ENCODE results near the gene SPAG7.
"Not testable (repeated sequence)": the region's sequence is repeated elsewhere in the genome, so short reads cannot be mapped to it uniquely, and the experiment has no call there.

Gene SPAG7

DNA sequence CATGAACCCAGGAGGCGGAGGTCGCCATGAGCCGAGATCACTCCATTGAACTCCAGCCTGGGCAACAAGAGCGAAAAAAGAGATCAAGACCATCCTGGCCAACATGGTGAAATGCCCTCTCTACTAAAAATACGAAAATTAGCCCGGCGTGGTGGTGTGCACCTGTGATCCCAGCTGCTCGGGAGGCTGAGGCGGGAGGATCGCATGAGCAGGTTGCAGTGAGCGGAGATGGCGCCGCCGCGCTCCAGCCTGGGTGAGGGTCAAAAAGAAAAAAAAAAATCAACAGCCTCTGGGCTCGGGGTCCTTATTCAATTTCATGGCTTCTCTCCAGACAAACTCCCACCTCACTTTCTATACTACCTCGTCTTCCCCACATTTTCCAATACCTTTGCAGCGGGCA is 38.7 kb downstream of the SPAG7 start:
- Histone ChIP-seq H2AFZ (ENCODE audit: low read length) (no peak overlapping the region), H3K9ac (ENCODE audit: low read depth, low read length, poor library complexity) (no peak overlapping the region), H3K14ac (ENCODE audit: low read length) (no peak overlapping the region), H3K27me3 (ENCODE audit: control insufficient read depth in 3 of 3, insufficient read depth in 3 of 3, low read depth in 1 of 3, low read length in 3 of 3) (no peaks in the 10 kb centered on the region), H2BK15ac (ENCODE audit: low read length) (no peak overlapping the region), H4K91ac (ENCODE audit: low read depth, low read length, poor library complexity) (no peak overlapping the region), H2BK5ac (ENCODE audit: low read length) (no peak overlapping the region), H2BK12ac (ENCODE audit: low read length) (no peak overlapping the region), H3K9me3 (replicated peaks in 1 of 2; ENCODE audit: control insufficient read depth in 2 of 2, insufficient read depth in 1 of 2, low read depth in 1 of 2, low read length in 2 of 2) (no peaks in the 10 kb centered on the region), H3K23ac (ENCODE audit: low read depth, low read length, poor library complexity) (no peak overlapping the region), H3K4ac (ENCODE audit: low read length) (no peak overlapping the region), H3K36me3 (replicated peaks in 1 of 2; ENCODE audit: control insufficient read depth in 2 of 2, insufficient read depth in 2 of 2, low read length in 2 of 2) (no peaks in the 10 kb centered on the region), H3K4me2 (ENCODE audit: insufficient read depth, low read length, poor library complexity, severe bottlenecking) (no peak overlapping the region), H4K8ac (ENCODE audit: low read depth, low read length) (no peak overlapping the region), H3K79me1 (ENCODE audit: low read depth, low read length) (no peaks in the 10 kb centered on the region), H2BK120ac (ENCODE audit: low read depth, low read length) (no peak overlapping the region), H3K4me3 (ENCODE audit: low read length in 2 of 2) (no peak overlapping the region), H2AK5ac (ENCODE audit: low read depth, low read length) (no peak overlapping the region), H3K4me1 (ENCODE audit: control insufficient read depth in 2 of 2, insufficient read depth in 1 of 2, low read depth in 1 of 2, low read length in 2 of 2) (no peaks in the 10 kb centered on the region), H3K18ac (ENCODE audit: low read length) (no peak overlapping the region), H3K27ac (replicated peaks; ENCODE audit: low read length) (no peak overlapping the region)
- WGBS, 2 donors (ENCODE audit: extremely low coverage in 2 of 2, insufficient read length in 2 of 2, insufficient replicate concordance in 1 of 2), result 100% methylated on average over 1 of the region's 18 CpGs; no CpG with 5 or more reads in 1 of the 2 donors
- no peak for DNase-seq (ENCODE audit: low spot score)

DNA sequence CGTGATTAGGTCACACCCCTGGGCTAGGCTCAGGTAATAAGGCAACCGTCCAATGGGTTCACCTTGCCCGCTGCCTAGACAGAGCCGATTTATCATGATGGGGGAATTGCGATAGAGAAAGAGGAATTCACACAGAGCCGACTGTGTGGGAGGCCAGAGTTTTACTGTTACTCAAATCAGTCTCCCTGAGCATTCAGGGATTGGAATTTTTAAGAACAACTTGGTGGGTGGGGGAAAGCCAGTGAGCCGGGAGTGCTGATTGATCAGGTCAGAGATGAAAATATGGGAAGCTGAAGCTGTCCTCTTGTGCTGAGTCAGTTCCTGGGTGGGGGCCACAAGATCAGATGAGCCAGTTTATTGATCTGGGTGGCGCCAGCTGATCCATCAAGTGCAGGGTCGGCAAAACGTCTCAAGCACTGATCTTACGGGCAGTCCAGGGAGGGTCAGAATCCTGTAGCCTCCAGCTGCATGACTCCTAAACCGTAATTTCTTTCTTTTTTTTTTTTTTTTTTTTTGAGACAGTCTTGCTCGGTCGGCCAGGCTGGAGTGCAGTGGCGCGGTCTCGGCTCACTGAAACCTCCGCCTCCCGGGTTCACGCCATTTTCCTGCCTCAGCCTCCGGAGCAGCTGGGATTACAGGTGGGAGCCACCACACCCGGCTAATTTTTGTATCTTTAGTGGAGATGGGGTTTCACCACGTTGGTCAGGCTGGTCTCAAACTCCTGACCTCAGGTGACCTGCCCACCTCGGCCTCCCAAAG is 40.9 kb downstream of the SPAG7 start:
- not testable (repeated sequence) for H2AFZ ChIP-seq (ENCODE audit: low read length); H3K79me1 ChIP-seq (ENCODE audit: low read depth, low read length); H3K4me1 ChIP-seq (ENCODE audit: control insufficient read depth in 2 of 2, insufficient read depth in 1 of 2, low read depth in 1 of 2, low read length in 2 of 2); H3K27ac ChIP-seq (replicated peaks; ENCODE audit: low read length); H3K14ac ChIP-seq (ENCODE audit: low read length); H3K36me3 ChIP-seq (replicated peaks in 1 of 2; ENCODE audit: control insufficient read depth in 2 of 2, insufficient read depth in 2 of 2, low read length in 2 of 2); H4K91ac ChIP-seq (ENCODE audit: low read depth, low read length, poor library complexity); H3K18ac ChIP-seq (ENCODE audit: low read length); H3K4me2 ChIP-seq (ENCODE audit: insufficient read depth, low read length, poor library complexity, severe bottlenecking); H3K4me3 ChIP-seq (ENCODE audit: low read length in 2 of 2); DNase-seq (ENCODE audit: low spot score); H4K8ac ChIP-seq (ENCODE audit: low read depth, low read length); H3K9me3 ChIP-seq (replicated peaks in 1 of 2; ENCODE audit: control insufficient read depth in 2 of 2, insufficient read depth in 1 of 2, low read depth in 1 of 2, low read length in 2 of 2); H3K4ac ChIP-seq (ENCODE audit: low read length); H2BK15ac ChIP-seq (ENCODE audit: low read length); H2BK5ac ChIP-seq (ENCODE audit: low read length); H3K23ac ChIP-seq (ENCODE audit: low read depth, low read length, poor library complexity); H2BK12ac ChIP-seq (ENCODE audit: low read length); H2AK5ac ChIP-seq (ENCODE audit: low read depth, low read length); H3K9ac ChIP-seq (ENCODE audit: low read depth, low read length, poor library complexity); H3K27me3 ChIP-seq (ENCODE audit: control insufficient read depth in 3 of 3, insufficient read depth in 3 of 3, low read depth in 1 of 3, low read length in 3 of 3); H2BK120ac ChIP-seq (ENCODE audit: low read depth, low read length)
- no CpG with 5 or more reads among the region's 24 CpGs for WGBS, 2 donors (ENCODE audit: extremely low coverage in 2 of 2, insufficient read length in 2 of 2, insufficient replicate concordance in 1 of 2)

DNA sequence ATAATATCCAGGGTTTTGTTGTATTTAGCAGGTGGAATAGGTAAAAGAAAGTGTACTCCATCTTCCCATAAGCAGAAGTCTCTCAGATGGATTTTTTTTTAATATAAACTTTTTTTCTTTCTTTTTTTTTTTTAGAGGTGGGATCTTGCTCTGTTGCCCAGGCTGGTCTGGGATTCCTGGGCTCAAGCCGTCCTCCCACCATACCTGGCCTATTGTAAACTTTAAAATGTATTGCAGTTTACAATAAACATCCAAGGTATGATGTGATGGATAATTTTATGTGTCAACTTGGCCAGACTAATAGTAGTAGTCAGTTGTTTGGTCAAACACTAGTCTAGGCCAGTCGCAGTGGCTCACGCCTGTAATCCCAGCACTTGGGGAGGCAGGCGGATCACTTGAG is 46.3 kb downstream of the SPAG7 start:
- H3K9me3 ChIP-seq (replicated peaks in 1 of 2; ENCODE audit: control insufficient read depth in 2 of 2, insufficient read depth in 1 of 2, low read depth in 1 of 2, low read length in 2 of 2), result no peaks in the 10 kb centered on the region
- H4K8ac ChIP-seq (ENCODE audit: low read depth, low read length), result no peak overlapping the region
- no peak overlapping the region for H2BK12ac ChIP-seq (ENCODE audit: low read length)
- H3K27me3 ChIP-seq (ENCODE audit: control insufficient read depth in 3 of 3, insufficient read depth in 3 of 3, low read depth in 1 of 3, low read length in 3 of 3), result no peaks in the 10 kb centered on the region
- H2BK5ac ChIP-seq (ENCODE audit: low read length), result no peak overlapping the region
- no peak overlapping the region for H2BK15ac ChIP-seq (ENCODE audit: low read length)
- no peak overlapping the region for H3K27ac ChIP-seq (replicated peaks; ENCODE audit: low read length)
- no peak overlapping the region for H2BK120ac ChIP-seq (ENCODE audit: low read depth, low read length)
- no peaks in the 10 kb centered on the region for H3K79me1 ChIP-seq (ENCODE audit: low read depth, low read length)
- no peaks in the 10 kb centered on the region for H3K4me1 ChIP-seq (ENCODE audit: control insufficient read depth in 2 of 2, insufficient read depth in 1 of 2, low read depth in 1 of 2, low read length in 2 of 2)
- no CpG with 5 or more reads among the region's 4 CpGs for WGBS, 2 donors (ENCODE audit: extremely low coverage in 2 of 2, insufficient read length in 2 of 2, insufficient replicate concordance in 1 of 2)
- DNase-seq (ENCODE audit: low spot score), result no peak
- no peak overlapping the region for H3K4me3 ChIP-seq (ENCODE audit: low read length in 2 of 2)
- no peak overlapping the region for H2AK5ac ChIP-seq (ENCODE audit: low read depth, low read length)
- no peak overlapping the region for H3K4me2 ChIP-seq (ENCODE audit: insufficient read depth, low read length, poor library complexity, severe bottlenecking)
- H3K4ac ChIP-seq (ENCODE audit: low read length), result no peak overlapping the region
- no peak overlapping the region for H3K14ac ChIP-seq (ENCODE audit: low read length)
- no peak overlapping the region for H2AFZ ChIP-seq (ENCODE audit: low read length)
- H4K91ac ChIP-seq (ENCODE audit: low read depth, low read length, poor library complexity), result no peak overlapping the region
- no peak overlapping the region for H3K9ac ChIP-seq (ENCODE audit: low read depth, low read length, poor library complexity)
- H3K23ac ChIP-seq (ENCODE audit: low read depth, low read length, poor library complexity), result no peak overlapping the region
- H3K36me3 ChIP-seq (replicated peaks in 1 of 2; ENCODE audit: control insufficient read depth in 2 of 2, insufficient read depth in 2 of 2, low read length in 2 of 2), result no peaks in the 10 kb centered on the region
- no peak overlapping the region for H3K18ac ChIP-seq (ENCODE audit: low read length)

DNA sequence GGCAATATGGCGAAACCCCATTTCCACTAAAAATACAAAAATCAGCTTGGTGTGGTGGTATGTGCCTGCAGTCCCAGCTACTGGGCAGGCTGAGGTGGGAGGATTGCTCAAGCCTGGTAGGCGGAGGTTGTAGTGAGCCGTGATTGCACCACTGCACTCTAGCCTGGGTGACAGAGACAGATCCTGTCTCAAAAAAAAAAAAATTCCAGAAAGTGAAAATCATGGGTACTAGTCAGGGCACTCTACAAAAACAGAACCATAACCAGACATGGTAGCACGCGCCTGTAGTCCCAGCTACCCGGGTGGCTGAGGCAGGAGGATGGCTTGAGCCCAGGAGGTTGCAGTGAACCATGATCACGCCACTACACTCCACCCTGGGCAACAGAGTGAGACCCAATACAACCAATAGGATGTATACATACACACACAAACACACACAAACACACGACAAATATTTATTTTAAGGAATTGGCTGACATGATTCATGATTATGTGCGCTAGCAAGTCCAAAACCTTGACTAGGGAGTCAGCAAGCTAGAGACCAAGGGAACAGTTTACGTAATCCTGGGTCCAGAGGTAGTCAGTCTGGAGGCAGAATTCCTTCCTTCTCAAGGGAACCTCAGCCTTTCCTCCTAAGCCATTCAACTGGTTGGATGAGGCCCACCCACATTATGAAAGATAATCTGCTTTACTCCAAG is 47.1 kb downstream of the SPAG7 start:
- no peak overlapping the region for H2BK15ac ChIP-seq (ENCODE audit: low read length)
- WGBS, 2 donors (ENCODE audit: extremely low coverage in 2 of 2, insufficient read length in 2 of 2, insufficient replicate concordance in 1 of 2), result no CpG with 5 or more reads among the region's 10 CpGs
- H2BK12ac ChIP-seq (ENCODE audit: low read length), result no peak overlapping the region
- H3K36me3 ChIP-seq (replicated peaks in 1 of 2; ENCODE audit: control insufficient read depth in 2 of 2, insufficient read depth in 2 of 2, low read length in 2 of 2), result no peaks in the 10 kb centered on the region
- no peak overlapping the region for H3K23ac ChIP-seq (ENCODE audit: low read depth, low read length, poor library complexity)
- H2AFZ ChIP-seq (ENCODE audit: low read length), result no peak overlapping the region
- H3K79me1 ChIP-seq (ENCODE audit: low read depth, low read length), result no peaks in the 10 kb centered on the region
- no peak overlapping the region for H3K27ac ChIP-seq (replicated peaks; ENCODE audit: low read length)
- no peak overlapping the region for H3K4me2 ChIP-seq (ENCODE audit: insufficient read depth, low read length, poor library complexity, severe bottlenecking)
- H3K18ac ChIP-seq (ENCODE audit: low read length), result no peak overlapping the region
- no peaks in the 10 kb centered on the region for H3K4me1 ChIP-seq (ENCODE audit: control insufficient read depth in 2 of 2, insufficient read depth in 1 of 2, low read depth in 1 of 2, low read length in 2 of 2)
- no peak overlapping the region for H4K8ac ChIP-seq (ENCODE audit: low read depth, low read length)
- no peak overlapping the region for H2BK5ac ChIP-seq (ENCODE audit: low read length)
- no peak overlapping the region for H2BK120ac ChIP-seq (ENCODE audit: low read depth, low read length)
- H3K9ac ChIP-seq (ENCODE audit: low read depth, low read length, poor library complexity), result no peak overlapping the region
- H3K4me3 ChIP-seq (ENCODE audit: low read length in 2 of 2), result no peak overlapping the region
- H2AK5ac ChIP-seq (ENCODE audit: low read depth, low read length), result no peak overlapping the region
- H3K9me3 ChIP-seq (replicated peaks in 1 of 2; ENCODE audit: control insufficient read depth in 2 of 2, insufficient read depth in 1 of 2, low read depth in 1 of 2, low read length in 2 of 2), result no peaks in the 10 kb centered on the region
- no peak overlapping the region for H4K91ac ChIP-seq (ENCODE audit: low read depth, low read length, poor library complexity)
- no peak for DNase-seq (ENCODE audit: low spot score)
- no peak overlapping the region for H3K4ac ChIP-seq (ENCODE audit: low read length)
- H3K27me3 ChIP-seq (ENCODE audit: control insufficient read depth in 3 of 3, insufficient read depth in 3 of 3, low read depth in 1 of 3, low read length in 3 of 3), result no peaks in the 10 kb centered on the region
- no peak overlapping the region for H3K14ac ChIP-seq (ENCODE audit: low read length)

All from neuronal stem cell (in vitro differentiated cells).